ENCODE data around the gene WWOX.

The WWOX gene

DNA sequence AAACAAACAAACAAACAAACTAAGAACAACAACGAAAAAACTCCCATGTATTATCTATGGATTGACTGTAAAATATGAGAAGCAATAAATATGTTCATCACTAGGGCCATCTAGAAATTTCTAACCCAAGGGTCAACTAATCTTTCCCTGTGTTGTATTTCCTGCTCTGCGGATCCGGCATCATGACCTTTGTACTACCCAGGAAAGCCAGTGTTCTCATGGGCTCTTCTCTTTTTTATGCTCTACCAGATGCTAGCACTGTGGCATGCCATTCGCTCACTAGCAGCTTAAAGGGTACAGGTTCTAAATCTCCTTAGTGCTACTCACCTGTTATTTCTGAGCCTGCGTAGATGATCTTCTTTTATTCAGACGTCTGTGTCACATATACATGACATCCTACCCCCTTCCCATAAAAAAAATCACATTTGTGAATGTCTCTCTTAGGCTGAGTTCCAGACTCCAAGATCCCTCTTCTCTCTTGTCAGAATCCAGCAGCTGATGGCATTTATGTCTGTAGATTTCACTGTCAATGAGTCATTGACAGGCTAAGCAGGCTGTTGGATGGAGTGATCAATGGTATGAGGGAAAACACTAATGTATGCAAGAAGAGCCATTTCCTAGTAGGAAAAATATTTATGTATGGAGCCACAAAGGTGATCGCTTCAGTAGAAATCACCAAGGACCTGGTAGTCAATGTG is 100.0 kb downstream of the WWOX start:
- no peak for DNase-seq

GRCh38 chr16:78200023-78200389 is 100.6 kb downstream of the WWOX start:
- no peak for DNase-seq

GRCh38 chr16:78200623-78201096 is 101.2 kb downstream of the WWOX start:
- DNase-seq = no peak

- no peak for DNase-seq
Observed at GRCh38 chr16:78205506-78205905, 106.1 kb downstream of the WWOX start.

DNA sequence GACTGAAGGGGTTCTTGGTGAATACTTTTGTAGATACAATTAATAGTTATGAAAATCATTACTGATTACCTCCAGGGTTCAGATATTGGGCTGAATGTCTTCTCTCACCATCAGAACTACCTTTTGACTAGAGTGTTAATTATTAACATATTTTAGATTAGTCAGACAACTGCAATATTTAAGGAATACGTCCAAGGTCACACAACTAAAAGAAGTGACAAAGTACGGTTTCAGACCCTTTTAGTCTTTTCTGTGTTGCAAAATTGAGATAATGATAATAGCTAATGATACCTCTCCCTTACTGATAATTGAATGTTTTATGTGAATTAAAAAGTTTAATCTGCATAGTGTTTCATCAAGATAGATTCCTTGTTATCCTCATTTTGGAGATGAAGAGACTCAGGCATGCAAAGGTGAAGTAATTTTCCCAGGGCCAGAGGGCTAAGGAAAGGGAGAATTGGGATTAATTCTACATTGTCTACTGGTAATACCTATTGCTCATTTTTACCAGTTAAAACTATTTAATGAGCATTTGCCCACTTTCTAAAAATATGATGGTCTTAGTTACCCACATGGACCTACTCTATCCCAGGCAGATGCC is 107.3 kb downstream of the WWOX start:
- no peak for DNase-seq

DNA sequence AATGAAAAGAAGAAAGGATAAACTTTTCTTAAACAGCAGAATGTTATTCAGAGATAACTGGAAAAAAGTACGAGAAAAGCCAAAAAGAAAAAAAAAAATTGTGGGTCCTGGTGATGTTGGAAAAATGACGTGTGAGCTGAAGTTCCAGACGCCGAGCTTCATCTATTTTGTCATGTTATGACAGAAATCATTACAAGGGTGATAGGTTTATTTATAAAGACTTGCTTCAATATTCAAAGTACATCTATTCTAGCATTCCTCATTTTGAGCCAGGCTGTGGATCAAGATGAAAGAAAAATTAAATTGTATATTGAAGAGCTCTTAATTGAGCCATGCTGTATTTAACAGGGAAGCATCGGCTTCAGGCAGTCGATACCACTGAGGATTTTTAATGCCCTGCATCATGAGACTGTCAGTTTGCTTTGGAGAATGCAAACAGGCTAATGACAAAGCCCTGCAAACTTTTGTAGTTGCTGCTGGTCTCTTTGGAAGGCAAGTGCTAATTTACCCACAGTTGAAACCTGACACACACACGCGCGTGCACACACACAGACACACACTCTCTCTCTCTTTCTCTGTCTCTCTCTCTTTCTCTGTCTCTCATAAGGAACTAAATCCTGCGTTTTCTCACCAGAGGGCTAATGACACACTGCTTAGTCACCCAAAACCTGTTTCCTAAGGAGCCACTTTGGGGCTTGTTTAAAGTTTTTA is 110.7 kb downstream of the WWOX start:
- no peak for DNase-seq

- no peak for DNase-seq
Observed at GRCh38 chr16:78211020-78211599, 111.7 kb downstream of the WWOX start.

- no peak for DNase-seq
Observed at GRCh38 chr16:78211946-78212345, 112.5 kb downstream of the WWOX start.

DNA sequence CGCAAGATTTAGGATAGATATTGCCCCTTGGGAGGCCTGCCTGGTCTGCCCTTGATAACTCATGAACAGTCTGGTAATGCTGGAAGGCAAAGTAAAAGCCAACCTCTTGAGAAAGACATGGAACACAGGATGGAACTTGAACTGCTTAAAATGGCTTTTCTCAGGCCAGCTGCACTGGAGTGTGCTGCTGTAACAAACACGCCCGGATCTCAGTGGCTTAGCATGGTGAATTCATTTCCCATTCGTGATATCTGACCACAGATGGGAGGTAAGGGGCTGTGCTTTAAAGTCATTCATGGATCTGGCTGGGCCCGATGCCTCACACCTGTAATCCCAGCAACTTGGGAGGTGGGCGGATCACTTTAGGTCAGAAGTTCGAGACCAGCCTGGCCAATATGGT is 113.2 kb downstream of the WWOX start:
- no peak for DNase-seq

DNA sequence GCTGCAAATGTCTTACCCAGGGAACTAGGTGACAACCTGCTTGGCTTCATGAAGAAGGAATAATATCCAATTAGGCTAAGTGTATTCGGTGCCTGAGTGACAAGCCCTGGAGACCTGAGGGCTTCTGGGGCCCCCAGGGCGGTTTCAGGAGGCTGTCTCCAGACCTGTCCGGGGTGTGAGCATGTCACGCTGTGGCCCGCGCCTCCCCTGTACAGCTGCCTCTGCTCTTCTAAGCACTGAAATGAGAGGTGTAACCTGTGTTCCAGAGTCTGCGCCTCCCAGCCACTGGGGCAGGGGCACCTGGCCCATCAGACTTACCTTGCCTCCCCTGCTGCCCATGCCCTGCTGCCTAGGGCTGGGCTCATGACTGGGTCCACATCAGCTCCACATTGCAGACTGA is 114.3 kb downstream of the WWOX start:
- DNase-seq = no peak

- DNase-seq = no peak
Observed at GRCh38 chr16:78215222-78215621, 115.8 kb downstream of the WWOX start.

DNA sequence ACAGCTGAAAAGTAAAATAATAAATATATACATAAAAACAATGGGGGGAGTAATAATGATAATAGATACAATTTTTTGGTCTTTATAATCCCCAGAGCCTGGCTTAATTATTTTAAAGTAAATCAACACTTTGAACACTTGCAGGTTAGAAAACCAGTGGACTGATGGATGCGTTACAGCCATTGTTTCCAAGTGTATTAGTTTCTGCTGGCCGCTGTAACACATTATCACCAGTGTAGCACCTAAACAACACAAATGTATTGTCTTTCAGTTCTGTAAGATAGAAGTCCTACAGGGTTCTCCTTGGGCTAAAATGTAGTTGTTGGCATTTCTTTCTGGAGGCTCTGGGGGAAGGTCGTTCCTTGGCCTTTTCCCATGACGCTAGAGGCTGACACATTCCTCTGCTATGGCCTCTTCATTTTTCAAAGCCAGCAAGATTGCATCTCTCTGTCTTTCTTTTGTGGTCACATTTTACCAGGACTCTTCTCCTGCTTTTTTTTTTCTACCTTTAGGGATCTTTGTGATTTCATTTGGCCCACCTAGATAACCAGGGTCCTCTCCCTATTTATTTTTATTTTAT is 116.8 kb downstream of the WWOX start:
- no peak for DNase-seq

DNA sequence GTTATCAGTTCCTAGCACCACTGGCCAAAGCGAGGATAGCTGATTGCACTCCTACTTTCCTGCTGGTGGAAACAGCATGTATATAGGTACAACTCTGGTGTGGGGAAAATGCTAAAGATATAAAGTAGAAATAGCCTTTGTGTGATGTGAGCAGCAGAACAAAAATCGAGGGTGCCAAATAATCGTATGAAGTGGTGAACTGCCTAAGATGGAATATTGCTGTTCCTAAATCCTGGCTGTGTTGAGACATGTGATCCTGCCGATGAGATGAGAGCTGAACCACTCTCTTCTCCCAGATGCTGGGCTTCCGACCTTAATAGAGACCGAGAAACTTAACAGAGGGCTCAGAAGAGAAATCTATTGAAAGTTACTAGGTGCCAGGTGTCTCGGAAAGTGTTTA is 117.8 kb downstream of the WWOX start:
- no peak for DNase-seq

DNA sequence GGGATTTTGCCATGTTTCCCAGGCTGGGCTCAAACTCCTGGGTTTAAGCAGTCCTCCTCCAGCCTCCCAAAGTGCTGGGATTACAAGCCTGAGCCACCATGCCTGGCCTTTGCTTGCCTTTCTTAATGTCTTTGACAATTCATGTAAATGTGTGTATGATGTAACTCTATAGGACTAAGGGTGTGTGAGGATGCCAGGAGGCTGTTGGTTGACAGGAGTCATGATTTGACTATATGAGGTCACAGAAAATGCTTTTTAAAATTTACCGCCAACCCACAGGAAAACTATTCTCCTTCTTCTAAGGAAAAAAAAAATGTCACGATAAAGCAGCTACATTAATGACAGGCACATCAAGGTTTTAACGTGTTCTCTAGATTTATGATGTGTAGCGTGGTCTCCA is 118.8 kb downstream of the WWOX start:
- DNase-seq = no peak

DNA sequence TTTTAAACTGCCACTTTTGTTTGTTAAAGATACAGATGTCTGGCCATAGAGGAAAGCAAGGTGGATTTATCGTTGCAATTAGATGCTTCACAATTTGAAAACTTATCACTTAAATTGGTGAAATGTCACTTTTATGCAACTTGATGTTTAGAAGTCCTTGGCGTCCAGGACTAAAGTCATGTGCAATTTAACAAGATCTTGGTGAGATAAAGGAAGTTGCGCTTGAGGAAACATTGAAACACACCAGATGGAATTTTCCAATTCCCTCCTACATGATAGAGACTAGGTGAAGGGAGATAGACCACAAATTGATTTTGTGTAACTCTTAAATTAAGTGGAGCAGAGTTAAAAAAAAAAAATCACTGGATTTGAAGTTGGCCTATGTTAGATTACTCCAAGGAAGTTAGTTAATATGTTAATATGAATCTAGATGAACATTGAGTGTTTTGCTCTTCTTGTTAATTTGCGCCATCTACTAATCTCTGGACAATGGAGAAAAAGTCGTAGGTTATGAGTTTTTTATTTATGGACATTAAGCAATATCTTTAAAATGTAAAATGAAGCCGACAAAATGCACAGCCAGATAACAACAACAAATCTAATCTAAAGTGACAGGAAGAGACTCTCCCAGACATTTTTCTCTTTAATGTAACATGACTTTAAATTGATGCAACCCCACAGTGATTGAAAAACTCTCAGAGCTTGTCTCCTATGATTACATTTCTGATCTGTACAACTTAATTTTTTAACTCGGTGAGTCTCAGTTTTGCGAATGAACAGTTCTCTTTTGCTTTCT is 119.6 kb downstream of the WWOX start:
- DNase-seq = no peak

DNA sequence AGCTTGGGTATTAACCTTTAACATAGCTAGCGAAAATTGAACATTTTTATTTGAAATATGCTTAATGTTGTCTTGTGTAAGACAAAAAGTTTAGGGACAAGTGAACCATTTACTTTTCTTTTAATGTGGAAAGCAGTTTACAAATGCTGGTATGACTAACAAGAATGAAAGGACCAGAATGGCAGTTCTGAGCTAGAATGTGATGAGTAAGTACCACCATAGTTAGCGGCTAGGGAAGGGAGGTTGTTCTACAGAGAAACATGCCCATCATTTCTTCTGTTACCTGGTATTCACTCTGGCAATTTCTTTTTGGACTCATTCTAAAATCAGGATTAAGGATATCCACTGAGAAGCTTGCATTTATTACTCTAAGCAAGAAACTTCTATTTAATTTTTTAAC is 121.1 kb downstream of the WWOX start:
- no peak for DNase-seq

DNA sequence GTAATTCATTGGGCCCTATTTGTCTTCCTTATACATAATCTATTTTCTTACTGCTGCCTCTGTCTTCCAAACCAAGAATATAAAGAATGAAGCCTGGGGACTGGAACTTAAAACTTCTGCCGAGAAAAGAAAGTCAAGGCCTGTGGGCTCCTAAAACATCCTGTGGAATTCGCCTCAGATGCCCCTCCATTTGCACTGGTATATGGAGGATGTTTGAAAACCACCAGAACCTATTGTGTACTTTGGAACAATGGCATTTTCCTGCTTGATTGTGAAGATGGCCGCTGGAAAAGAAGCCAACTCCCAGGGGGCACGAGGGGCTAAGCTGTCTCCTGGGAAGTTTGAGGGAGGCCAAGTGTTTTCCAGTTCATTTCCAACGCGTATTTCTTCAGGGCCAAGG is 122.4 kb downstream of the WWOX start:
- DNase-seq = no peak

GRCh38 chr16:78224342-78224741 is 124.9 kb downstream of the WWOX start:
- no peak for DNase-seq

DNA sequence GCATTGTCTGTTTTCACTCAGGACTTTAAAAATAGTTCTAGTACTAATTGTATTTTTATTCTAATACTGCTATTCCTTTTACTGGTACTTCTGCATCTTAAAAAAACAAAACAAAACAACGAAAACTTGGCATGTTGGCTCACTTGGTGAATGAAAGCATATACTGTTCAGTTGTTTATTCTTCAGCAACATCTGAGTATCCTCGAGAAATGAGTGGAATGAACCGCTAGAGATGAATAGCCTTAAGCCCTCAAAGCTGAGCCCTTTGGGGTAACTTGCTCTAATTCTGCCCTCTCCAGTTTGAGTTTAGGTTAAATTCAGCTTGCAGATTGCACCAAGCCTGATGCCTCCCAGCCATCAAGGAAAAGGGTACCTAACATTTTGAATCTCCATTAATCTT is 126.5 kb downstream of the WWOX start:
- no peak for DNase-seq

- no peak for DNase-seq
Observed at GRCh38 chr16:78227855-78228254, 128.4 kb downstream of the WWOX start.

DNA sequence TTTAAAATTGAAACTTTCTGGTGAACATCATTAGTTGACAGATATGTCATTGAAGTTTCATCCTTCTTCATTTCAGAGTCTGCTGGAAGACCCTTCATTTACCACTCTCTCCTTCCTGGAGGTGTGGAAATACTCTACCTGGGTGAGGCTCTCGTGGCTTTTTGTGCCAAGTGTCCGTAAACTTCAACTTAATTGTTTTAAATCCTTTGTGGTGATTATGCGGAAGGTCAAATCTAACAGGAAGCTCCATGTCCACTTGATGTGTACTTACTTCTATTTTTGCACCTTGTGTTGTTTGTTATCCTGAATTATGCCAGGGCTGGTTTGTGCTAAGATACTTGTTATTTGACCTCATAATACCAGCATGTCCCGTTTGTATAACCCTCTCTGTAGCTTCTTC is 129.2 kb downstream of the WWOX start:
- DNase-seq = no peak

- DNase-seq = no peak
Observed at GRCh38 chr16:78230832-78231231, 131.4 kb downstream of the WWOX start.
